M059J (cell line): Measurements from ENCODE around the gene CDC123. TPM values are rescaled to one million over a fixed set of nuclear protein-coding genes. Genes with fewer than 3 reads are reported as not detected.
A peak's percentile ranks its signal among the peaks of the same experiment; 100 is the strongest.
"Not testable (repeated sequence)": the region's sequence is repeated elsewhere in the genome, so short reads cannot be mapped to it uniquely, and the experiment has no call there.

ENCODE experiments used
- DNase-seq: peaks from one replicate; pipeline ENCODE4 v3.0.0-alpha.2; 2012; ENCODE audit warnings: low read depth
- total RNA-seq: library from RNA; depleted of rRNA; stranded (reverse); fragments of >200 nt; shearing (Covaris generic); gene quantifications from 2 replicates; pipeline ENCODE4 v1.2.3, GENCODE V29; 2014; rRNA removed

The CDC123 gene, protein sequence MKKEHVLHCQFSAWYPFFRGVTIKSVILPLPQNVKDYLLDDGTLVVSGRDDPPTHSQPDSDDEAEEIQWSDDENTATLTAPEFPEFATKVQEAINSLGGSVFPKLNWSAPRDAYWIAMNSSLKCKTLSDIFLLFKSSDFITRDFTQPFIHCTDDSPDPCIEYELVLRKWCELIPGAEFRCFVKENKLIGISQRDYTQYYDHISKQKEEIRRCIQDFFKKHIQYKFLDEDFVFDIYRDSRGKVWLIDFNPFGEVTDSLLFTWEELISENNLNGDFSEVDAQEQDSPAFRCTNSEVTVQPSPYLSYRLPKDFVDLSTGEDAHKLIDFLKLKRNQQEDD
- 65.1 and 83.1 TPM in 2 replicates for total RNA-seq

DNA sequence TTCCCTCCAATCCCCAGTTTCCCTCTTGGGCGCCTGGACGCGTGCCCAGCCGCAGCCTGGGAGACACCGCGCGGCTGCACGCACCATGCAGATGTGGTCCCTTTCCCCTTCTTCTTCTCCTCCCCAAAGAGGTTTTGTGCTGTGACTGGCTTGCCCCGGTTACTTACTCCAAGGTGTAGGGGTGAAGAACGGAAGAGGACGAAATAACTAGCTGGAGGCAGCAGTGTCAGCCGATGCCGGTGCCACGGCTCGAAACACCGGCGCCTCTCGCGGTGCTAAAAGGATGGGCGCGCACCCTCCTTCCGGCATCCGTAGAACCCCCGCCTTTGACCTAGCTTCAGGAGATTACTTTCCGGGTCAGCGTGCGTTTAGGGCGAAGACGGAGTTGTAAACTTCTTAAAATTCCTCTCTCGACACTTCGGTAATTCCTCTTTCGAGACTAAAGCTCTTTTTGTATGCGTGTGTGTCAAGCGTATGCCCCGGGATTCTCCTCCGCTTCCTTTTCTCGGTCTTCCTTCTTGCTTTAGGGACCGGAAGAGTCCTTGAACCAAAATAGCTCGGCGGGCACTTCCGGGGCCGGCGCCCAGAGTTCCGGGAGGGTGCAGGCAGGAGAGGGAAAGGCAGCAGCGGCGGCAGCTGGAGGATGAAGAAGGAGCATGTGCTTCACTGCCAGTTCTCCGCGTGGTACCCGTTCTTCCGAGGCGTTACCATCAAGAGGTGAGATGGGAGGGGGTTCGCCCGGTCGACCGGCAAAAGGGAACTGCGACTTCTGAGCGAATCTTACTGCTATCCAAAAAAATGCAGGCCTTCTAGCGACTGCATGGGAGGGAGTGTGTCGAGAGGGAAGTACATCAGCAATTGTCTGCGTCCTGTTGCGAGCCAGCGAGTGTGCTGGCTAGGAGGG, at the start of gene CDC123, which contains the start of gene NUDT5:
Gene CDC123, plus strand, starts transcription at position 586 of the 904 bp plus-strand sequence. Its CDS starts 58 bp downstream, at position 644.
Gene NUDT5, minus strand, starts transcription at position 289 of the 904 bp plus-strand sequence. CDS start 9,600 bp downstream, outside the sequence.
- DNase-seq, result peak; percentile 79

DNA sequence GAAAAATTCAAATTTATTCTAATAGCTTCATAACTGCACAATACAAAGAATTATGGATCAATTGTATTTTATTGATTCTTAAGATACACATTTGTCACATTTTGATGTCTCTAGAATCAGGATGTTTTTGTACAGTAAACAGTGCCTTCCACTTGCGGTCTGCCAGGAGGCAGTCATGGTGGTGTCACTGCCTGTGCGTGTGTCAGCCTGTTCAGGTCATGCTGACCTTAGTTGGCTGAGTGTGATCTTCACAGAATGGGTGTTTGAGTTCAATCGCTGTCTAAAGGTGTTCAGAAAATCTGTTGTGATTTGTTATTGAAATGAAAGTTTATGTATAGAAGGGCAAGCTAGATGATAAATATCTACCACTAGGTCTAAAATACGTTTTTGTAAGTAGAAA, 45.8 kb upstream of the CDC123 start:
- DNase-seq, result no peak

DNA sequence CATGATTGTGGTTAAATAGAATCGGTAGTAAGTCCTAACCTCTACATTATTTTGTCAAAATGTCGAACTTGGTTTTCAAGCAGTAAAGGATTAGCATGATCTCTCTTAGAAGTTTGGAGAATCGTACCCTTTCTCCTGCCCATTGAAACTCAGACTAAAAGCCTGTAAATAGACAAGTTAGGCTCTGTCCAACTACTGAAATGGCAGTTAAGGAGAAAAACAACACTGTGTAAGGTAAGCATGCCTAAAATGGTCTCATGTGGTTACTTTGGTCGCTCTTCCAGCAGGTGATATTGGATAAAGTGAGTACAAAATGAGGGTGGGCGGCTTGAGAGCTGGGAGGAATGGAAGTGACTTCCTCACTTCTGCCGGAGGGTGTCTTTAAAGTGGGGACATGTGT, 41.5 kb upstream of the CDC123 start:
- DNase-seq, result no peak

DNA sequence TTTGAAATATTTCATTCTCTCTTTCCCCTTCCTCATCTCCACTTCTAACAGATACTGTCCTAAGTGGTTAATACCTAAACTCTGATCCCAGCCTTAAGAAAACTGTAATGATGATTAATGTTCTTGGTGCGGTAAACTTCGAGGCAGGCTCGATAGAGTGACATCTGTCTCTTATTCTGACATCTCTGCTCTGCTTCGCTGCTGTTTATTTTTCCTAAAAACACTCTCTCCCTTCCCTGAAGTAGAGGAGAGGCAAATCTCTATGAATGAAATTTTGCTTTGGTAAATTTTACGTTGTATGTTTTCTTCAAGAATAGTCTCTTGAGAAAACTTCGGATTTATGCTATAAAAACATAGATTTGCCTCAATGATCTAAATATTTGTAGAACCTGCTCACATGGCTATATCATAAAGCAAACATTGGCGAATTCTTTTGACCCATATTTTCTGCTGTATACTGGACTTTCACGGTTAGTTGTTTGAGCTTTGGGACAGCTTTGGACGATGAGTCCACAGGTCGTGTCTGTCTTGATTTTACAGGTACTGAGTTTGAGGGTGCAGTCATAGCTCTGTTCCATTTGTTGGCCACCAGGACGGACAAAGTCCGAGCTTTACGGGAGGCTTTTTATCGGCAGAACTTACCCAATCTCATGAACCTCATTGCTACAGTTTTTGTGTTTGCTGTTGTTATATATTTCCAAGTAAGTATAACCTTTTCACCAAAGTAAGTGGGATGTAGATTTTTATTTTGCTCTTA, 39.4 kb upstream of the CDC123 start:
- DNase-seq, result no peak

DNA sequence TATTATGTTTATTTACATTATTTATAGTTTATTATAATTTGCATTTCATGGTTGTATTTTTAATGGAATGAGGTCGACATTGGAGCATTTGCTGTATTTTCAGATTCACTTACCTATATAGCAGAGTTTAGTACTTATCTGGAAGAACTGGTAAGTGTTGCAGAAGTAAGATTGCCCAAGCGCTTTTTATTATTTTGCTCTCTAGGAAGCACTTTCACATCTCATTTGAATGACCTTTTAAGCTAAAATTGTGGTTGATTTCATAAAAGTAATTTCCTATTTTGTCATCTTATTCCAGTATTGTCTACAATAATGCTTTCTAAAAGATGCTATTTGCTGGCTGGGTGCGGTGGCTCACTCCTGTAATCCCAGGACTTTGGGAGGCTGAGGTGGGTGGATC, 37.9 kb upstream of the CDC123 start:
- DNase-seq, result no peak

DNA sequence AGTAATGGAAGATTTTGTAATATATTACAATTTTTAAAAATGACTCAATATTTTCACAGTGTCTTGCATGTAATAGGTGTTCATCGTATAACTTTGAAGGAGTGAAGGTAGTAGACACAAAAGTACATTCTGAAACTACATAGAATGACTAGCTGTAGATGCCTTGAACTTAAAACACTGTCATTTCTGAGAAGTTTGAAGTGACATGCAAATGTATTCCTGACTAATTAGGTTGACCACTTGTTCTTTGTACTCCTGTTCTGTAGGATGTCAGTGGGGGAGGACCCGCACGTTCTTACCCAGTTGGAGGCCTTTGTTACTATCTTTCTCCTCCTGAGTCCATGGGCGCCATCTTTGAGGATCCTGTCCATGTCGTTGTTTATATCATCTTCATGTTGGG, 35.3 kb upstream of the CDC123 start:
- DNase-seq, result no peak

DNA sequence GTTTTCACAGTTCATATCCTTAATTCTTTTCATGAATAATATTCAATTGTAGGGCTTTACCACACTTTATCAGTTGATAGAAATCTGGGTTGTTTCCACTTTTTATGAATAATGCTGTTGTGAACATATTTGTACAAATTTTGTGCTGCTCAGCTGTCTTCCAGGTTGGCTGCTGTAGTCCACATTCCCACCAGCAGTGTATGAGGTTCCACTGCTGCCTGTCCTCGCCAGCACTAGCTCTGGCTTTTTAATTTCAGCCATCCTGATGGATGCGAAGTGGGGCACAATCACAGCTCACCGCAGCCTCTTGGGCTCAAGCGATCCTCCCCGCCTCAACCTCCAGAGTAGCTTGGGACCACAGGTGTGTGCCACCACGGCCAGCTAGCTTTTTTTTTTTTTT, 33.1 kb upstream of the CDC123 start:
- DNase-seq, result no peak

DNA sequence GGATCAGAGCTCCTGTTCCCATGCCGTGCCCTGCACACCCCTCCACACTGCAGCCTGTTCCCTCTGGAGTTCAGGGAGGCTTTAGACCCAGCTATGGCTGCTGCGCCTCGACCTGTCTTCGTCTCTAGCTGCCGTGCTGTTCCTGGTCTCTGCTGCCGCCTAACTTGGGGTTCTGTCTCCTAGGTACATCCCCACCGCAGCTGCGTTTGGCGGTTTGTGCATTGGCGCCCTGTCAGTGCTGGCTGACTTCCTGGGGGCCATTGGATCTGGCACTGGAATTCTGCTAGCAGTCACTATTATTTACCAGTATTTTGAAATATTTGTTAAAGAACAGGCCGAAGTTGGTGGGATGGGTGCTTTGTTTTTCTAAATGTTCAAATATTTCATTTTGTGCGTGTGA, 31.9 kb upstream of the CDC123 start:
- no peak for DNase-seq

DNA sequence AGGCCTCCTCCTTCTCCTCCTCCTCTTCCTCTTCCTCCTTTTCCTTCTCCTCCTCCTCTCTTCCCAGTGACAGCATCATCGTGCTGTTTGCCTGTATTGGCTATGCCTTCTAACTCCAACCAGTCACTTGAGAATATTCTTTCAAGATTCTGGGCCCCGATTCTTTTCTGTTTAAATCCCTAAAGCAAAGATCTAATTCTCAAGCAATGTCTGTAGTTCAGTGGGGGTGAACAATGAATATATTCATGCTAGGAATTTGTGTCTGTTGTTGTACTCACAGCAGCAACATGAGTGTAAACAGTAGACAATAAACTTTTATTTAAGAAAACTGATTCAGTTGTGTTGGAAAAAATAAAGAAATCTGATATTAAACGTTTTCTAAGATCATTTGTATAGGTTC, 31.0 kb upstream of the CDC123 start:
- no peak for DNase-seq

DNA sequence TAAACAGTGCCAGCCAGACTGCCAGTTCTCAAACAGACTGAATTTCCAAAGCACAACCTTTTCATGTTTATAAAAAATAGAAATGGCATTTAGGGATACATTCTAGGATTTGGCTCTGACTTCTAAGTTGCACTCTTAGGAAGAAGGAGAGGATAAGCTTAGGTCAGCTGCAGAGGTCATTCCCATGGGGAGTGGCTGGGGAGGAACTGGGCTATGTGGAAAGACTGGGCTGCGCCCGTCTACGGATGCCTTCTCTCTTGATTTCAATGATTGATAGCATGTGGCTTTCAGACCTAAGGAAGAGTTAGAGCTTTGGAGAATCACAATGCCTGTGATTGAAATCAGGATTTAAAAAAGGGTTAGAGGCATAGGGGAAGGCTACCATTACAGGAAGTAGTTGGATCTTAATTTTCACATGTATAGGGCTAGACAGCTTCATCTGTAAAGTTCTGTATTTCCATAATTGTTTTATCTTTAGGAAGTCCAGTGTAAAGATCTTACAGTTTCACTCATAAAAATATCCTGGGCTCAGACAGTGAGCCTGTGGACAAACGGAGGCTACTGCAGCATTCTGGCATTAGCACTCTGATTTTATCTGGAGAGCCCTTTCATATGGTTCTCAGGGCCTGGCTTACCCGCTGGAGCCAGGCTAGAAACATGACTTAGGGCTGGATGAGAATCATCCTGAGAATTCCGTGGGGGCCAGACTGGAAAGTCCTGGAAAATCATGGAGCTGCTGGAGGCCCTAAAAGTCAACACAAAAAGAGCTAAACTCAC, 29.8 kb upstream of the CDC123 start:
- DNase-seq, result no peak

DNA sequence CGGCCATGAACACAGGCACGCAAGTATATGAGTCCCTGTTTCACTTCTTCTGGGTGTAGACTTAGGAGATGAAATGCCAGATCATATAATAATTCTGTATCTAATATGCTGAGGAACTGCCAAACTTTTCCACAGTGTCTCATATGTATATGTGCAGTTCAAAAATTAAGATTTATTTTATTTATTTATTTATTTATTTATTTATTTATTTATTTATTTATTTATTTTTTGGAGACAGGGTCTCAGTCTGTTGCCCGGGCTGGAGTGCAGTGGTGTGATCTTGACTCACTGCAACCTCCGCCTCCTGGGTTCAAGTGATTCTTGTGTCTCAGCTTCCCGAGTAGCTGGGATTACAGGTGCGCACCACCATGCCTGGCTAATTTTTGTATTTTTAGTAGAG, 24.5 kb upstream of the CDC123 start:
- DNase-seq, result not testable (repeated sequence)

DNA sequence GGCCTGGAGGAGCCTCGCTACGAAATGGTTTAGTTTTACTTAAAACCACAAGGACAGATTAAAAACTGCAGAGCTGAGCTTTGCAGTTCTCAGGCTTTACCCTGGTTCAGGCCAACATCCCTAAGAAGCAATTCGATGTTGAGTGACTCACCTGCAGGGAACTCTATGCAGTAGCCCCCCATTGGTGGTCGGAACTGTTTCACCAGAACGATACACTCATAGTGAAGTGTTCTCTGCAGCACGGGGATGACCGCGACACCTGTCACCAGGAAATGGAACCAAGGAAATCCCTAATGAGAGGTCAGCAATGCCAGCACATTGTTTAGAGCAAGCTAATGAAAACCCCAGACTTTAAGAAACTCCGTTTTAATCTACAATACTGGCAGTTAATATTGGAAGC, 18.3 kb upstream of the CDC123 start:
- peak; percentile 34 for DNase-seq

DNA sequence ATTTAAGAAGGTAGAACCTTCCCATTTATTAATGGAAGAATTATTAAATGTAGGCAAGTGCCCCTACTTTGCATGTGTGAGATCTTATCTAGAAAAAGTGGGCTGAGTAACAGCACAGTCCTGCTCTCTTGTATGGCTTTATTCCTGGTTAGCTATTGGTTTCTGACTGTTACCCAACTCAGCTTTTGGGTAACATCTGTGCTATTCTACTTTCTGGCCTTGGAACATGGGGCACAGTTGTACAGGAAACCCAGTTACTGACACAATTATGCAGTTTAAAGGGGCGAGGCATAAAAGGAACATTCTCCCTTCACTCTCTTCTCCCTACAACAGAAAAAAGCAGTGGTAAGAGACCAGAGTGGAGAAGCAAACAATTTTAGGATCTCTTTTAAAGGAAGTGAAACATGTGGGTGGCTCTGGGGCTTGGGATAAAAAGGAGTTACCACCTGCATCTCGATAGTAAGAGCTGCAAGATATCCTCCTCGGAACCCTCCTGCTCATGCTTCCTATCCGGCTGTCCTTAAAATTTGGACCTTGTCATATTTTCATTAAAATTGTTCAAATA, 16.3 kb upstream of the CDC123 start:
- no peak for DNase-seq

DNA sequence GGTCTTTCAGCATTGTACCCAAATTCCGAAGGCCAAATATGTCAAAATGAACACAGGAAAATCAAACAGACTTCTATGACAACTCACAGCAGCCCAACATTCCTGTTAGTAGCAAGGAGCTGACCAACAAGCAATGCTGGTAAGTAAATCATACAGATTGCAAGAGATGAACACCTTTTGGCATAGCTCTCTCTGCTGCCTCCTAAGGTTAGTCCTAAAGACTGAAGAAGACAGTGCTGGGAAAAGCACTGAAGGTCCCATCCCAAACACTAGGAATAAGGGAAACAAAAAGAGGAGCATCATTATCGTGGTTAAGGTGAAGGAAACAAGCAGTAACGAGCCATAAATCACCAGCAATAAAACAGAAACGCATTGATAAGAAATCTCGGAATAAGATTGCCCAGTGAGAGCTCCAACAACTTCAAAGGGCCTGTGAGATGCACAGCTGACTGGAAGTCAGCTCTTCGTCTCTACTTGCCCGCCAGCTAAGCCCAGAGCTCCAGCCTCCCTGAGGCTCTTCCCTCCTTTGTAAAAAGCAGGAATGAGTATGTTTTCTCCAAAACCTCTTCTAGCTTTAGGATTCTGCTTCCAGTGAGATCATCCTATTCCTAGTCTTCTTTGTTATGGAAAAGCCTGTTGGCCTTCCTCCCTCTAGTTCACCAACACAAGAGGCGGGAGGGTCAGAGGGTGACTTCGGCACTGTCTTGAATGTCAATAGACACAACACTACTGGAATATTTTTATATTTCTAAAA, 15.6 kb upstream of the CDC123 start:
- no peak for DNase-seq

DNA sequence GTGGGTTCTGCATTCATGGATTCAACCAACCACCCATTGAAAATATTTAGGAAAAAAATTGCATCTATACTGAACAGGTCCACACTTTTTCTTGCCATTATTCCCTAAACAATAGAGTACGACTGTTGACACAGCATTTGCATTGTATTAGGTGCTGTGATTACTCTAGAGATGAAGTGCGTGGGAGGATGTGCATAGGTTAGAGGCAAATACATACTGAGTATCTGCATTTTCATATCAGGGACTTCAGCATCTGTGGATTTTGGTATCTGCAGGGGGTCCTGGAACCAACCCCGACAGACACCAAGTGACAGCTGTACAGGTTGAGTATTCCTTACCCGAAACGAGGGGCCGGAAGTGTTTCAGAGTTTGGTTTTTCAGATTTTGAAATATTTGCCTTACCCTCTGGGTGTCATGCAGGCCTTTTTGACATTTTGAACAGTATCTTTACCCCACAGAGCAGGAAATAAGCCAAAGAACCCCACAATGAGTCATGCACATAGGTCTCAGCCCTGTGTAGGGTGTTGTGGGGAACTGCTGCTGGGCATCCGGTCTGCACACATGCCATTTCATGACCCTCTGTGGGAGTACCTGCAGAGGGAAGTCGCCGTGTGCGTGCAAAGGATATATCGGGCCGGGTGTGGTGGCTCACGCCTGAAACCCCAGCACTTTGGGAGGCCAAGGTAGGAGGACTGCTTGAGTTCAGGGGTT, 14.8 kb upstream of the CDC123 start:
- DNase-seq, result peak; percentile 39

DNA sequence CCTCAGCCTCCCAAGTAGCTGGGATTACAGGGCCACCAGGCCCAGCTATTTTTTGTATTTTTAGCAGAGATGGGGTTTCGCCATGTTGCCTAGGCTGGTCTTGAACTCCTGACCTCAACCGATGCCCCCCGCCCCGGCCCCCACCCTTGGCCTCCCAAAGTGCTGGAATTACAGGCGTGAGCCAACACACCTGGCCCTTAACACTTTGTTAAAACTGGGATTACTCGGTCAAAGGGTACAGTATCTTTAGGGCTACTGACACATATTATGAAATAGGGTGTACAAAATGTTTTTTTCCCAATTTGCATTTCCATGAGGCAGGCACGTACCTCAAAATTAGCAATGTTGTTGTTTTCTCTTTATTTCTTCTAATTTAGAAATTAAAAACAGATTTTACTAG, 11.8 kb upstream of the CDC123 start:
- DNase-seq, result no peak

DNA sequence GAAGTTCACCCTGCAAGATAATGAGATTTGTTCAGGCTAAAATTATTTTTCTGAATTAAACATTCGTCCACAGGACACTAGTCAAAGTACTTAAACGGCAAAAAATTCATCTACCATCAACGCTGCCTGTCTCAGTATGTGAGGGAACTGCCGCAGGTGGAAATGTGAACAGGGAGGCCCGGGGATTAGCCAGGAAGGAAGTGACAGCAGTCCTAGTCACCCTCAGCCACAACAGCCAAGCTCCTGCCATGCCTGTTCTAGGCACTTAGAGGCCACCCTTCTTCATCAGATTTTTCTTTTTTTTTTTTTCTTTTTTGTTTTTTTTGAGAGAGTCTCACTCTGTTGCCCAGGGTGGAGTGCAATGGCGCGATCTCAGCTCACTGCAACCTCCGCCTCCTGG, 9.7 kb upstream of the CDC123 start:
- DNase-seq, result no peak

DNA sequence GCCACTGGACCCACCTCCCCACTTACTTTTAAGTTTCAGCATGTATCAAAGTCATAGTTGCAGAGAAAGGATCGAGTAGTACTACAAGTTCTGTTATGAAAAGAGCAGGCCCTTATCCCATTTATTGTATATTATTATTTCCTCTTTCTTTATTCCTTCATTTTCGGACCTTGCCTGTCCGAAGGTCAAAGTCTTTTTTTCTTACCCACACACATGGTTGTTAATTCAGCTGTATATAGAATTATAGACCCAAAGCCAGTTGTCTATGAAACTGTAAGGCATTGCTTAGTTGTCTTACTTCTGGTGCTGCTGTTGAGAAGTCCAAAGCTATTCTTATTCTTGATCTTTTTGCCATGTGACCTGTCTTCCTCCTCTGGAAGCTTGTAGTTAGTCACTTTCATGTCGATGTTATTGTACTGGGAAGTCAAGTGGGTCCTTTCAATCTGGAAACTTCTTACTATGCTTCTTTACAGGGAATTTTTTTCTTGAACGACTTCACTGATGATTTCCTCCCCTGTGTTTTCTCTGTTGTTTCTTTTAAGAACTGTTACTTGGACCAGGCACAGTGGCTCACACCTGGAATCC, 8.6 kb upstream of the CDC123 start:
- no peak for DNase-seq

DNA sequence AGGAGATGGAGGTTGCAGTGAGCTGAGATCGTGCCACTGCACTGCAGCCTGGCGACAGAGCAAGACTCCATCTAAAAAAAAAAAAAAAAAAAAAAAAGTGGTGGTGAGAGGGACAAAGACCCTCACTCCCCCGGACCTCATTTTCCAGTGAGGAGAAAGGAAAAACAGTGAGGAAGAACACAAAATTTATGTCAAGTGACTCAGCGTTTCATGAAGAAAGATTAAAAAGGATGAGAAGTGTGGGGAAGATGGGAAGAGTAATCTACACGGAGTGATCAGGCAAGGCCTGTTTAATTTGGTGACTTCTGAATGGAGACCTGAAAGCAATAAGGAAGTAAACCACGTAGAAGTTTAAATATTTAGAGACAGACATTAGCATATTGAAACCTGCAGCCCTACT, 7.3 kb upstream of the CDC123 start:
- no peak for DNase-seq
